Ishikawa (cell line): ENCODE results near the gene BBIP1.

Source experiments
- CEBPB ChIP-seq: IDR thresholded peaks from 2 replicates; pipeline ENCODE4 v1.6.1; 2012
- CREB1 ChIP-seq: IDR thresholded peaks from 2 replicates; pipeline ENCODE4 v1.6.1; 2012; ENCODE audit warnings: low read depth
- EGR1 ChIP-seq: IDR thresholded peaks from 2 replicates; pipeline ENCODE4 v1.6.1; 2012
- EP300 ChIP-seq: IDR thresholded peaks from 2 replicates; pipeline ENCODE4 v1.6.1; 2012; ENCODE audit warnings: borderline replicate concordance
- FOXM1 ChIP-seq: IDR thresholded peaks from 2 replicates; pipeline ENCODE4 v1.6.1; 2012; ENCODE audit warnings: low read depth, borderline replicate concordance
- MAX ChIP-seq: IDR thresholded peaks from 2 replicates; pipeline ENCODE4 v1.6.1; 2012
- NFIC ChIP-seq: IDR thresholded peaks from 2 replicates; pipeline ENCODE4 v1.6.1; 2012
- RAD21 ChIP-seq: IDR thresholded peaks from 2 replicates; pipeline ENCODE4 v1.6.1; 2012; ENCODE audit warnings: low read depth
- REST ChIP-seq: IDR thresholded peaks from 2 replicates; pipeline ENCODE4 v1.6.1; 2012; ENCODE audit warnings: low read depth, mild to moderate bottlenecking
- TAF1 ChIP-seq: IDR thresholded peaks from 2 replicates; pipeline ENCODE4 v1.6.1; 2012; ENCODE audit warnings: low read depth, mild to moderate bottlenecking
- TCF12 ChIP-seq: IDR thresholded peaks from 2 replicates; pipeline ENCODE4 v1.6.1; 2012; ENCODE audit warnings: low read depth
- TEAD4 ChIP-seq: IDR thresholded peaks from 2 replicates; pipeline ENCODE4 v1.6.1; 2012
- USF1 ChIP-seq: IDR thresholded peaks from 2 replicates; pipeline ENCODE4 v1.6.1; 2012
- YY1 ChIP-seq: IDR thresholded peaks from 2 replicates; pipeline ENCODE4 v1.6.1; 2012; ENCODE audit warnings: low read depth
- ZBTB7A ChIP-seq: IDR thresholded peaks from 2 replicates; pipeline ENCODE4 v1.6.1; 2012; ENCODE audit warnings: low read depth

The BBIP1 gene

GRCh38 chr10:110931769-110932381 lies 12.9 kb upstream of the BBIP1 start:
- no peak for TF ChIP-seq USF1
- no peak for TF ChIP-seq ZBTB7A
- TF ChIP-seq CREB1 = no peak
- no peak for TF ChIP-seq CEBPB

GRCh38 chr10:110927461-110927860 lies 8.5 kb upstream of the BBIP1 start:
- no peak for TF ChIP-seq TEAD4
- TF ChIP-seq NFIC = no peak
- no peak for TF ChIP-seq USF1
- TF ChIP-seq TAF1 = no peak
- TF ChIP-seq MAX = no peak
- no peak for TF ChIP-seq YY1
- no peak for TF ChIP-seq EP300
- no peak for TF ChIP-seq CEBPB
- no peak for TF ChIP-seq TCF12
- TF ChIP-seq EGR1 = no peak
- no peak for TF ChIP-seq ZBTB7A
- no peak for TF ChIP-seq RAD21

GRCh38 chr10:110923856-110924493 lies 5.0 kb upstream of the BBIP1 start:
- TF ChIP-seq ZBTB7A (no peak), EGR1 (no peak), FOXM1 (no peak), EP300 (no peak), CEBPB (no peak), YY1 (no peak), TEAD4 (no peak), TCF12 (no peak)

- TF ChIP-seq USF1 (no peak), CREB1 (no peak), ZBTB7A (peak; percentile 67; the same call in 1 of the 2 replicates)
These were observed 1.2 kb upstream of the BBIP1 start for GRCh38 chr10:110919971-110920881.

GRCh38 chr10:110919349-110919931 lies 460 bp upstream of the BBIP1 start, which contains the start of gene SHOC2:
TSS of gene SHOC2 (plus strand) at chr10:110919604. CDS start at chr10:110964359, 44,755 bp downstream.
- TF ChIP-seq TCF12 (no peak), EGR1 (peak; percentile 36; the same call in 1 of the 2 replicates), CEBPB (no peak), EP300 (no peak), USF1 (no peak), TAF1 (peak; percentile 74; the same call in 1 of the 2 replicates)

GRCh38 chr10:110918269-110918642 lies 724 bp downstream of the BBIP1 start:
- no peak for TF ChIP-seq TAF1
- TF ChIP-seq EP300 = no peak
- no peak for TF ChIP-seq TCF12
- TF ChIP-seq YY1 = no peak
- TF ChIP-seq EGR1 = no peak
- no peak for TF ChIP-seq REST
- TF ChIP-seq CEBPB = no peak
- no peak for TF ChIP-seq USF1
- no peak for TF ChIP-seq FOXM1
- TF ChIP-seq CREB1 = no peak
- no peak for TF ChIP-seq RAD21
- TF ChIP-seq MAX = no peak
- no peak for TF ChIP-seq ZBTB7A
- TF ChIP-seq TEAD4 = no peak
- no peak for TF ChIP-seq NFIC
